HepG2 (cell line): ENCODE results near the gene CDV3. TPM values are rescaled to one million over a fixed set of nuclear protein-coding genes. Genes with fewer than 3 reads are reported as not detected.

Experiments used
- AGO2 ChIP-seq: fragments of 200-400 bp; formaldehyde crosslinking; optimal IDR thresholded peaks from 2 replicates; pipeline ENCODE3; 2017; ENCODE audit warnings: mild to moderate bottlenecking, low read depth, low read length, moderate library complexity
- BCL6 ChIP-seq: IDR thresholded peaks from 2 replicates; pipeline ENCODE4 v1.6.1; 2016; ENCODE audit warnings: missing genetic modification reagents, missing compliant biosample characterization
- CBFB ChIP-seq: sonication (generic); formaldehyde crosslinking; IDR thresholded peaks from 2 replicates; pipeline ENCODE4 v1.4.0; 2020; ENCODE audit warnings: missing genetic modification reagents
- DRAP1 ChIP-seq: IDR thresholded peaks from 2 replicates; pipeline ENCODE4 v1.6.1; 2016; ENCODE audit warnings: missing genetic modification reagents, missing compliant biosample characterization
- FOXC1 ChIP-seq: sonication (generic); formaldehyde crosslinking; IDR thresholded peaks from 2 replicates; pipeline ENCODE4 v1.8.0; 2022; ENCODE audit warnings: mild to moderate bottlenecking, missing genetic modification reagents, borderline replicate concordance
- MIER2 ChIP-seq: IDR thresholded peaks from 2 replicates; pipeline ENCODE4 v1.6.1; 2016; ENCODE audit warnings: missing biosample characterization, missing genetic modification reagents
- NCOA5 ChIP-seq: sonication (generic); formaldehyde crosslinking; IDR thresholded peaks from 2 replicates; pipeline ENCODE4 v1.4.0; 2020; ENCODE audit warnings: missing genetic modification reagents
- POGZ ChIP-seq: sonication (generic); formaldehyde crosslinking; IDR thresholded peaks from 2 replicates; pipeline ENCODE4 v1.4.0; 2020; ENCODE audit warnings: mild to moderate bottlenecking, missing genetic modification reagents
- RBAK ChIP-seq: sonication (generic); formaldehyde crosslinking; IDR thresholded peaks from 2 replicates; pipeline ENCODE4 v1.5.1; 2020; ENCODE audit warnings: mild to moderate bottlenecking, missing genetic modification reagents
- SAFB2 ChIP-seq: sonication (generic); formaldehyde crosslinking; IDR thresholded peaks from 2 replicates; pipeline ENCODE4 v1.5.1; 2020; ENCODE audit warnings: missing genetic modification reagents, low read depth, mild to moderate bottlenecking, borderline replicate concordance
- SATB2 ChIP-seq: sonication (generic); formaldehyde crosslinking; IDR thresholded peaks from 2 replicates; pipeline ENCODE4 v1.5.0; 2020; ENCODE audit warnings: missing genetic modification reagents
- SRSF1 ChIP-seq: fragments of 200-400 bp; formaldehyde crosslinking; optimal IDR thresholded peaks from 2 replicates; pipeline ENCODE3; 2017; ENCODE audit warnings: mild to moderate bottlenecking, low read depth, low read length, moderate library complexity
- STAG1 ChIP-seq: sonication (generic); formaldehyde crosslinking; IDR thresholded peaks from 2 replicates; pipeline ENCODE4 v1.4.0; 2020; ENCODE audit warnings: missing genetic modification reagents
- TOE1 ChIP-seq: sonication (generic); formaldehyde crosslinking; IDR thresholded peaks from 2 replicates; pipeline ENCODE4 v1.4.0; 2020; ENCODE audit warnings: mild to moderate bottlenecking, missing genetic modification reagents
- TSC22D2 ChIP-seq: sonication (generic); formaldehyde crosslinking; IDR thresholded peaks from 2 replicates; pipeline ENCODE4 v1.5.1; 2020; ENCODE audit warnings: missing genetic modification reagents, mild to moderate bottlenecking, borderline replicate concordance
- ZIK1 ChIP-seq: sonication (generic); formaldehyde crosslinking; IDR thresholded peaks from 2 replicates; pipeline ENCODE4 v1.5.0; 2020; ENCODE audit warnings: mild to moderate bottlenecking, low read depth, missing genetic modification reagents, borderline replicate concordance
- ZNF34 ChIP-seq: sonication (generic); formaldehyde crosslinking; IDR thresholded peaks from 2 replicates; pipeline ENCODE4 v1.4.0; 2020; ENCODE audit warnings: mild to moderate bottlenecking, missing genetic modification reagents, borderline replicate concordance
- ZNF343 ChIP-seq: sonication (generic); formaldehyde crosslinking; IDR thresholded peaks from 2 replicates; pipeline ENCODE4 v1.4.0; 2020; ENCODE audit warnings: mild to moderate bottlenecking, missing genetic modification reagents
- ZNF652 ChIP-seq: IDR thresholded peaks from 2 replicates; pipeline ENCODE4 v1.6.1; 2016; ENCODE audit warnings: low read depth, borderline replicate concordance
- ZNF790 ChIP-seq: sonication (generic); formaldehyde crosslinking; IDR thresholded peaks from 2 replicates; pipeline ENCODE4 v1.8.0; 2022; ENCODE audit warnings: missing genetic modification reagents, mild to moderate bottlenecking, borderline replicate concordance
- polyA plus RNA-seq, 8 experiments: library from polyadenylated mRNA; depleted of rRNA in 3 of 8; stranded (reverse) in 7 of 8; unstranded in 1 of 8; fragments of >200 nt; fragmentation: Illumina TruSeq in 4 of 8; extraction: Trizol in 4 of 8; gene quantifications; 2 replicates each; pipeline versions ENCODE4 v1.2.1 to v1.2.3, GENCODE V29; 2011 to 2016; ENCODE audit warnings: low read depth in 4 of 8, missing spikeins in 1 of 8, mixed read lengths in 1 of 8; ENCODE audit not compliant: insufficient read depth in 1 of 8
- total RNA-seq, 5 experiments: library from RNA; depleted of rRNA; stranded (reverse); fragments of >200 nt; fragmentation: Illumina TruSeq; extraction: Trizol; gene quantifications; 2 replicates each; pipeline ENCODE4 v1.2.3, GENCODE V29; 2016; ENCODE audit warnings: low read depth in 1 of 5
- TF ChIP-seq, protein P1 (sequence below): sonication (generic); formaldehyde crosslinking; IDR thresholded peaks from 2 replicates; pipeline ENCODE4 v1.4.0; 2020; ENCODE audit warnings: missing genetic modification reagents
- TF ChIP-seq, protein P2 (sequence below): sonication (generic); formaldehyde crosslinking; IDR thresholded peaks from 2 replicates; pipeline ENCODE4 v1.4.0; 2020; ENCODE audit warnings: missing genetic modification reagents

CDV3 gene
- total and polyA plus RNA-seq, 2 of the 13 experiments (the other 11 are each of a cell fraction or from before 2014, with no cell fraction given), result 46.6 to 145 TPM

GRCh38 chr3:133574260-133574881, 885 bp downstream of the CDV3 start (continued):
- TF ChIP-seq, protein P1, sequence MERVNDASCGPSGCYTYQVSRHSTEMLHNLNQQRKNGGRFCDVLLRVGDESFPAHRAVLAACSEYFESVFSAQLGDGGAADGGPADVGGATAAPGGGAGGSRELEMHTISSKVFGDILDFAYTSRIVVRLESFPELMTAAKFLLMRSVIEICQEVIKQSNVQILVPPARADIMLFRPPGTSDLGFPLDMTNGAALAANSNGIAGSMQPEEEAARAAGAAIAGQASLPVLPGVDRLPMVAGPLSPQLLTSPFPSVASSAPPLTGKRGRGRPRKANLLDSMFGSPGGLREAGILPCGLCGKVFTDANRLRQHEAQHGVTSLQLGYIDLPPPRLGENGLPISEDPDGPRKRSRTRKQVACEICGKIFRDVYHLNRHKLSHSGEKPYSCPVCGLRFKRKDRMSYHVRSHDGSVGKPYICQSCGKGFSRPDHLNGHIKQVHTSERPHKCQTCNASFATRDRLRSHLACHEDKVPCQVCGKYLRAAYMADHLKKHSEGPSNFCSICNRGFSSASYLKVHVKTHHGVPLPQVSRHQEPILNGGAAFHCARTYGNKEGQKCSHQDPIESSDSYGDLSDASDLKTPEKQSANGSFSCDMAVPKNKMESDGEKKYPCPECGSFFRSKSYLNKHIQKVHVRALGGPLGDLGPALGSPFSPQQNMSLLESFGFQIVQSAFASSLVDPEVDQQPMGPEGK (CRISPR knock-in tag), result peak; percentile 61
- TF ChIP-seq CBFB (CRISPR knock-in tag), result no peak
- no peak for TF ChIP-seq NCOA5 (CRISPR knock-in tag)
- no peak for TF ChIP-seq TSC22D2 (CRISPR knock-in tag)
- no peak for TF ChIP-seq FOXC1 (CRISPR knock-in tag)
- TF ChIP-seq MIER2 (CRISPR knock-in tag), result no peak
- peak; percentile 29 for TF ChIP-seq STAG1 (CRISPR knock-in tag)
- TF ChIP-seq ZNF343 (CRISPR knock-in tag), result no peak
- no peak for TF ChIP-seq SRSF1
- no peak for TF ChIP-seq RBAK
- peak; percentile 50; the same call in 1 of the 2 replicates for TF ChIP-seq BCL6 (CRISPR knock-in tag)
- TF ChIP-seq ZNF790 (CRISPR knock-in tag), result 0 out of 2 replicates have a peak, but pooled peaks have one; percentile 60
- no peak for TF ChIP-seq ZNF652 (CRISPR knock-in tag)
- TF ChIP-seq, protein P2, sequence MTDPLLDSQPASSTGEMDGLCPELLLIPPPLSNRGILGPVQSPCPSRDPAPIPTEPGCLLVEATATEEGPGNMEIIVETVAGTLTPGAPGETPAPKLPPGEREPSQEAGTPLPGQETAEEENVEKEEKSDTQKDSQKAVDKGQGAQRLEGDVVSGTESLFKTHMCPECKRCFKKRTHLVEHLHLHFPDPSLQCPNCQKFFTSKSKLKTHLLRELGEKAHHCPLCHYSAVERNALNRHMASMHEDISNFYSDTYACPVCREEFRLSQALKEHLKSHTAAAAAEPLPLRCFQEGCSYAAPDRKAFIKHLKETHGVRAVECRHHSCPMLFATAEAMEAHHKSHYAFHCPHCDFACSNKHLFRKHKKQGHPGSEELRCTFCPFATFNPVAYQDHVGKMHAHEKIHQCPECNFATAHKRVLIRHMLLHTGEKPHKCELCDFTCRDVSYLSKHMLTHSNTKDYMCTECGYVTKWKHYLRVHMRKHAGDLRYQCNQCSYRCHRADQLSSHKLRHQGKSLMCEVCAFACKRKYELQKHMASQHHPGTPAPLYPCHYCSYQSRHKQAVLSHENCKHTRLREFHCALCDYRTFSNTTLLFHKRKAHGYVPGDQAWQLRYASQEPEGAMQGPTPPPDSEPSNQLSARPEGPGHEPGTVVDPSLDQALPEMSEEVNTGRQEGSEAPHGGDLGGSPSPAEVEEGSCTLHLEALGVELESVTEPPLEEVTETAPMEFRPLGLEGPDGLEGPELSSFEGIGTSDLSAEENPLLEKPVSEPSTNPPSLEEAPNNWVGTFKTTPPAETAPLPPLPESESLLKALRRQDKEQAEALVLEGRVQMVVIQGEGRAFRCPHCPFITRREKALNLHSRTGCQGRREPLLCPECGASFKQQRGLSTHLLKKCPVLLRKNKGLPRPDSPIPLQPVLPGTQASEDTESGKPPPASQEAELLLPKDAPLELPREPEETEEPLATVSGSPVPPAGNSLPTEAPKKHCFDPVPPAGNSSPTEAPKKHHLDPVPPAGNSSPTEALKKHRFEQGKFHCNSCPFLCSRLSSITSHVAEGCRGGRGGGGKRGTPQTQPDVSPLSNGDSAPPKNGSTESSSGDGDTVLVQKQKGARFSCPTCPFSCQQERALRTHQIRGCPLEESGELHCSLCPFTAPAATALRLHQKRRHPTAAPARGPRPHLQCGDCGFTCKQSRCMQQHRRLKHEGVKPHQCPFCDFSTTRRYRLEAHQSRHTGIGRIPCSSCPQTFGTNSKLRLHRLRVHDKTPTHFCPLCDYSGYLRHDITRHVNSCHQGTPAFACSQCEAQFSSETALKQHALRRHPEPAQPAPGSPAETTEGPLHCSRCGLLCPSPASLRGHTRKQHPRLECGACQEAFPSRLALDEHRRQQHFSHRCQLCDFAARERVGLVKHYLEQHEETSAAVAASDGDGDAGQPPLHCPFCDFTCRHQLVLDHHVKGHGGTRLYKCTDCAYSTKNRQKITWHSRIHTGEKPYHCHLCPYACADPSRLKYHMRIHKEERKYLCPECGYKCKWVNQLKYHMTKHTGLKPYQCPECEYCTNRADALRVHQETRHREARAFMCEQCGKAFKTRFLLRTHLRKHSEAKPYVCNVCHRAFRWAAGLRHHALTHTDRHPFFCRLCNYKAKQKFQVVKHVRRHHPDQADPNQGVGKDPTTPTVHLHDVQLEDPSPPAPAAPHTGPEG (CRISPR knock-in tag), result no peak
- TF ChIP-seq AGO2, result peak; percentile 67
- TF ChIP-seq SAFB2, result no peak
- TF ChIP-seq TOE1 (CRISPR knock-in tag), result no peak
- TF ChIP-seq ZIK1 (CRISPR knock-in tag), result no peak
- no peak for TF ChIP-seq ZNF34 (CRISPR knock-in tag)
- TF ChIP-seq SATB2 (CRISPR knock-in tag), result no peak
- 0 out of 2 replicates have a peak, but pooled peaks have one; percentile 15 for TF ChIP-seq DRAP1 (CRISPR knock-in tag)
- 0 out of 2 replicates have a peak, but pooled peaks have one; percentile 23 for TF ChIP-seq POGZ (CRISPR knock-in tag)
